CD4-positive, alpha-beta T cell (primary cell): ENCODE data around the gene KCNJ15. TPM values are rescaled to one million over a fixed set of nuclear protein-coding genes. Genes with fewer than 3 reads are reported as not detected.

ENCODE experiments used
- ATAC-seq: fragments of 200-7000 bp; cut with Tn5 transposase; one replicate; pipeline ENCODE4 v1.10.0; 2022; ENCODE audit warnings: mild to moderate bottlenecking; ENCODE audit not compliant: poor library complexity
- CTCF ChIA-PET: fragments of 350-600 bp; sonication (Branson Sonifier 250); formaldehyde crosslinking; loops from one replicate; lab custom pipeline; 2021; ENCODE audit warnings: antibody characterized with exemption, inconsistent platforms; lab: Charles Lee
- POLR2A ChIA-PET: fragments of 350-600 bp; sonication (Branson Sonifier 250); formaldehyde crosslinking; loops from one replicate; lab custom pipeline; 2021; ENCODE audit warnings: antibody characterized with exemption, inconsistent platforms; lab: Charles Lee
- DNase-seq, 14 experiments: peaks; one replicate each; pipeline ENCODE4 v3.0.0-alpha.2; 2013 to 2020; ENCODE audit warnings: mixed read lengths in 2 of 14
- H3K27ac ChIP-seq, 2 donors: one replicate each; pipeline versions ENCODE4 v1.5.1 to v1.7.0; 2013; ENCODE audit warnings: low read length in 2 of 2, low read depth in 1 of 2, mild to moderate bottlenecking in 1 of 2
- H3K27me3 ChIP-seq, 2 experiments: 1 replicate in 1 of 2; 2 replicates in 1 of 2; pipeline versions ENCODE4 v1.6.1 to v1.7.0; 2013; ENCODE audit warnings: low read length in 2 of 2, control low read depth in 1 of 2, mild to moderate bottlenecking in 1 of 2, moderate library complexity in 1 of 2; ENCODE audit not compliant: insufficient read depth in 2 of 2, control insufficient read depth in 1 of 2
- H3K36me3 ChIP-seq: one replicate; pipeline ENCODE4 v1.6.1; 2013; ENCODE audit warnings: low read length, control low read depth; ENCODE audit not compliant: insufficient read depth
- H3K4me1 ChIP-seq: one replicate; pipeline ENCODE4 v1.6.1; 2013; ENCODE audit warnings: low read length, control low read depth; ENCODE audit not compliant: insufficient read depth
- H3K4me3 ChIP-seq: one replicate; pipeline ENCODE4 v1.5.1; 2013; ENCODE audit warnings: mild to moderate bottlenecking, low read length, moderate library complexity
- H3K9me3 ChIP-seq, 2 experiments: 1 replicate in 1 of 2; 2 replicates in 1 of 2; pipeline versions ENCODE4 v1.6.1 to v1.7.0; 2013; ENCODE audit warnings: low read length in 2 of 2, mild to moderate bottlenecking in 2 of 2, control low read depth in 1 of 2, moderate library complexity in 1 of 2; ENCODE audit not compliant: control insufficient read depth in 1 of 2, insufficient read depth in 1 of 2
- H3K27ac Mint-ChIP-seq: one replicate; pipeline ENCODE4 v1.8.0; 2020; ENCODE audit warnings: mixed read lengths
- H3K27me3 Mint-ChIP-seq: one replicate; pipeline ENCODE4 v1.8.0; 2021; ENCODE audit warnings: mixed read lengths
- H3K36me3 Mint-ChIP-seq: one replicate; pipeline ENCODE4 v1.8.0; 2021; ENCODE audit warnings: low read depth, mixed read lengths
- H3K4me1 Mint-ChIP-seq: one replicate; pipeline ENCODE4 v1.8.0; 2021; ENCODE audit warnings: low read depth, mixed read lengths
- H3K4me3 Mint-ChIP-seq: one replicate; pipeline ENCODE4 v1.8.0; 2020; ENCODE audit warnings: mild to moderate bottlenecking, mixed read lengths
- H3K9me3 Mint-ChIP-seq: one replicate; pipeline ENCODE4 v1.8.0; 2020; ENCODE audit warnings: mixed read lengths
- CTCF ChIP-seq: fragments of 200-600 bp; IDR thresholded peaks from one replicate; pipeline ENCODE4 v1.8.0; 2022; ENCODE audit warnings: antibody characterized with exemption, mild to moderate bottlenecking
- intact Hi-C, 2 experiments: fragments of 100-400 bp; cut with DNase I in 1 of 2; cut with micrococcal nuclease in 1 of 2; formaldehyde crosslinking; loops; one replicate each; pipeline versions ENCODE4 v1.15.1 to v1.9.0; 2023 to 2025; cut with DNase I, micrococcal nuclease
- total RNA-seq, 174 experiments: library from RNA in 2 of 174; stranded (reverse) in 2 of 174; gene quantifications; one replicate each; pipeline ENCODE4 v1.2.3 and lab custom pipeline; 2021 to 2026

The KCNJ15 gene
- total RNA-seq, 2 experiments from 2014 or later: 0.19 TPM; not detected in 1

- H3K36me3 Mint-ChIP-seq: peaks cover 6% of the 10 kb centered on the region
- no peak for ATAC-seq
- CTCF ChIA-PET: no interaction called here
Measured at GRCh38 chr21:38221594-38221993, 35.2 kb upstream of the KCNJ15 start.

DNA sequence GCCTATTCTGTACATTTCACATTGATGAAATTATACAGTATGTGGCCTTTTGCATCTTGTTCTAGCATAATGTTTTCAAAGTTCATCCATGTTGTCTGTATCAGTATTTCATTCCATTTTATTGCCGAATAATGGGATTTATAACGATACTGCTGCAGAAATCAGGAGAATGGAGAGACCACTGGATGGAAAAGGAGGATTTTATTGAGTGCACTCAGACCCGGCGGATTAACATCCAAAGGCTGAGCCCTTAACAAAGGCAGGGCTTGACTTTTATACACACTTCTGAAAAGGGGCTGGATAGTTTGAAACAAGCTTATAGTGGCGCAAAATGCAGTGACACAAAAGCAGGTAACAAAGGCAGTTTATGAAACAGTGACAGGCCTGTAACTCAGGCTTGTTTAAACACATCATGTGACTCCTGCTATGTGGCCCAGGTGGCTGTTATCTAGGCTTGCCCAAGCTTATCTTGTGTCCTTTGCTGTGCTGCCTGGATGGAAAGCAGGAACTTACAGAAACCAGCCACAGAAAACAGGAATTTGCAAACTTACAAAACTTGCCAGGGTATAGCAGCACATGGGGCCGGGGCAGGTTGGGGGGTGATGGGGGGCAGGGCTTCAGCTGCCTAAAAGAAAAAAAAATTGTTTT, 32.8 kb upstream of the KCNJ15 start:
- ChIA-PET CTCF (interaction anchor here (0.8 kb wide), 1 partner anchor 128 kb away, joined by 3 read pairs; no protein-coding TSS in a partner anchor), POLR2A (no interaction called here)
- intact Hi-C loops: no loop called here
- TF ChIP-seq CTCF: no peak
- Histone ChIP-seq H3K27ac (no peak overlapping the region), H3K4me1 (peaks cover 2% of the 10 kb centered on the region), H3K9me3 (peaks cover 26 to 63% of the 10 kb centered on the region in 2 experiments), H3K4me3 (no peak overlapping the region), H3K27me3 (no peaks in the 10 kb centered on the region), H3K36me3 (no peaks in the 10 kb centered on the region)
- Mint-ChIP-seq H3K9me3 (peaks cover 10% of the 10 kb centered on the region), H3K27ac (no peak overlapping the region), H3K4me3 (no peak overlapping the region), H3K36me3 (peaks cover 6% of the 10 kb centered on the region), H3K4me1 (no peaks in the 10 kb centered on the region), H3K27me3 (no peaks in the 10 kb centered on the region)
- no peak for DNase-seq
- ATAC-seq: no peak

More at GRCh38 chr21:38221594-38221993, 35.2 kb upstream of the KCNJ15 start:
- Mint-ChIP-seq H3K4me3 (no peak overlapping the region), H3K27ac (no peak overlapping the region), H3K4me1 (no peaks in the 10 kb centered on the region), H3K9me3 (no peaks in the 10 kb centered on the region), H3K27me3 (no peaks in the 10 kb centered on the region)
- no peak overlapping the region for H3K4me3 ChIP-seq
- no peak for TF ChIP-seq CTCF
- intact Hi-C loops: no loop called here
- H3K9me3 ChIP-seq: peaks cover 14 to 46% of the 10 kb centered on the region in 2 experiments
- peaks cover 3% of the 10 kb centered on the region for H3K4me1 ChIP-seq
- no peak overlapping the region for H3K27ac ChIP-seq
- peak in 1 of 14 experiments; percentile 16 for DNase-seq
- POLR2A ChIA-PET: no interaction called here
- no peaks in the 10 kb centered on the region for H3K36me3 ChIP-seq
- H3K27me3 ChIP-seq: no peaks in the 10 kb centered on the region

DNA sequence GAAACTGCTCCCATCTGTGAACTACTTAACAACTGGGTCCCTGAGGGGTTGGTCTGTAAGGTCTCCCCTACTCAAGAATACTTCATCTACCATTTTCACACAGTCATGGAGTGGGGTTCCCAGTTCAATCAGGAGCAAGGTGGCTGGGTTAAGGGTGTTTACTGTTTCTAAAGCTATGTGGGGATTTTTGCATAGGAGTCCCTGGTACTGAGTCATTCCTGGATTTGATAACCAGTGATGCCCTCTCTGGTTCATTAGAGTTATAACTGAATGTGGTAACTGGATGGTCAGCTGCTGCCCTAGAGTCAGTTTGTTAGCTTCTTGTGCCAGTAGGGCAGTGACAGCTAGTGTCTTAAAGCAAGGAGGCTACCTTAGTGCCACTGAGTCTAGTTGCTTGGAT, 29.4 kb upstream of the KCNJ15 start:
- H3K4me3 Mint-ChIP-seq: no peak overlapping the region
- H3K27me3 ChIP-seq: no peaks in the 10 kb centered on the region
- no peaks in the 10 kb centered on the region for H3K36me3 ChIP-seq
- ATAC-seq (no peak), DNase-seq (no peak)
- H3K4me1 Mint-ChIP-seq: no peaks in the 10 kb centered on the region
- intact Hi-C loops: no loop called here
- no peak for TF ChIP-seq CTCF
- peaks cover 18% of the 10 kb centered on the region for H3K9me3 Mint-ChIP-seq
- H3K27me3 Mint-ChIP-seq: no peaks in the 10 kb centered on the region
- H3K27ac Mint-ChIP-seq: no peak overlapping the region
- no peak overlapping the region for H3K4me3 ChIP-seq
- no peaks in the 10 kb centered on the region for H3K4me1 ChIP-seq
- CTCF ChIA-PET: no interaction called here
- peaks cover 30 to 71% of the 10 kb centered on the region in 2 experiments for H3K9me3 ChIP-seq
- H3K36me3 Mint-ChIP-seq: peaks cover 6% of the 10 kb centered on the region
- H3K27ac ChIP-seq: no peak overlapping the region
- POLR2A ChIA-PET: no interaction called here
